CD4-positive, alpha-beta T cell treated with Interleukin-17A for 4 hours (primary cell): Measurements from ENCODE around the gene FAM184B.
A peak's percentile ranks its signal among the peaks of the same experiment; 100 is the strongest.

Experiments used
- DNase-seq: peaks from one replicate; pipeline ENCODE4 v3.0.0-alpha.2; 2020; ENCODE audit warnings: mixed read lengths

FAM184B gene

GRCh38 chr4:17624821-17625220 lies 156.6 kb downstream of the FAM184B start:
- DNase-seq, result no peak

- no peak for DNase-seq
These were observed 157.9 kb downstream of the FAM184B start for GRCh38 chr4:17623451-17624001.

GRCh38 chr4:17619416-17620105 lies 161.9 kb downstream of the FAM184B start:
- no peak for DNase-seq

GRCh38 chr4:17618926-17619325 lies 162.5 kb downstream of the FAM184B start:
- no peak for DNase-seq

- no peak for DNase-seq
These were observed 165.1 kb downstream of the FAM184B start for GRCh38 chr4:17616283-17616682.

- DNase-seq, result peak; percentile 96
These were observed 166.8 kb downstream of the FAM184B start, which contains the start of gene MED28 for GRCh38 chr4:17614416-17615299. TSS of gene MED28 (plus strand) at chr4:17614641. CDS start at chr4:17614655, 14 bp downstream.

- peak; percentile 38 for DNase-seq
These were observed 167.5 kb downstream of the FAM184B start for GRCh38 chr4:17613761-17614415.

GRCh38 chr4:17605236-17605635 lies 176.2 kb downstream of the FAM184B start:
- DNase-seq, result no peak

- DNase-seq, result no peak
These were observed 181.6 kb downstream of the FAM184B start for GRCh38 chr4:17599826-17600225.

GRCh38 chr4:17597517-17597916 lies 183.9 kb downstream of the FAM184B start:
- DNase-seq, result peak; percentile 11

GRCh38 chr4:17595471-17596005 lies 185.9 kb downstream of the FAM184B start:
- DNase-seq, result no peak

- DNase-seq, result no peak
These were observed 192.1 kb downstream of the FAM184B start for GRCh38 chr4:17589355-17589754.

GRCh38 chr4:17587094-17587822 lies 194.2 kb downstream of the FAM184B start:
- DNase-seq, result no peak

- DNase-seq, result no peak
These were observed 196.8 kb downstream of the FAM184B start for GRCh38 chr4:17584521-17585213.

GRCh38 chr4:17583941-17584340 lies 197.5 kb downstream of the FAM184B start:
- DNase-seq, result no peak

GRCh38 chr4:17583276-17583675 lies 198.1 kb downstream of the FAM184B start:
- DNase-seq, result no peak

- no peak for DNase-seq
These were observed 200.5 kb downstream of the FAM184B start for GRCh38 chr4:17580969-17581368.
